Muscle layer of duodenum (tissue), 2 donors: Measurements from ENCODE around the gene EVC2.

Source experiments
- H3K27ac ChIP-seq: one replicate; pipeline ENCODE4 v1.7.0; 2013; ENCODE audit warnings: mild to moderate bottlenecking, low read length
- H3K27me3 ChIP-seq: one replicate; pipeline ENCODE4 v1.7.0; 2013; ENCODE audit warnings: low read depth, mild to moderate bottlenecking, control low read depth, low read length
- H3K36me3 ChIP-seq, 2 donors: one replicate each; pipeline ENCODE4 v1.7.0; 2013; ENCODE audit warnings: low read length in 2 of 2, control low read depth in 1 of 2, mild to moderate bottlenecking in 1 of 2; ENCODE audit not compliant: insufficient read depth in 2 of 2, control insufficient read depth in 1 of 2
- H3K4me1 ChIP-seq, 2 donors: one replicate each; pipeline ENCODE4 v1.7.0; 2013; ENCODE audit warnings: low read length in 2 of 2, mild to moderate bottlenecking in 2 of 2, control low read depth in 1 of 2, moderate library complexity in 1 of 2; ENCODE audit not compliant: insufficient read depth in 2 of 2, control insufficient read depth in 1 of 2
- H3K4me3 ChIP-seq, 2 donors: one replicate each; pipeline ENCODE4 v1.7.0; 2013; ENCODE audit warnings: low read length in 2 of 2, low read depth in 1 of 2, mild to moderate bottlenecking in 1 of 2
- H3K9me3 ChIP-seq, 2 donors: one replicate each; pipeline ENCODE4 v1.7.0; 2013; ENCODE audit warnings: low read length in 2 of 2, control low read depth in 1 of 2, mild to moderate bottlenecking in 1 of 2; ENCODE audit not compliant: control insufficient read depth in 1 of 2
- donor health status: healthy.

EVC2 gene

GRCh38 chr4:5527211-5527610, 181.1 kb downstream of the EVC2 start:
- Histone ChIP-seq H3K27me3 (no peaks in the 10 kb centered on the region), H3K4me1 (peaks cover 0 to 8% of the 10 kb centered on the region in 2 donors), H3K4me3 (no peak overlapping the region), H3K27ac (no peak overlapping the region), H3K9me3 (no peaks in the 10 kb centered on the region), H3K36me3 (peaks cover 0 to 5% of the 10 kb centered on the region in 2 donors)

GRCh38 chr4:5526080-5526846, 182.1 kb downstream of the EVC2 start:
- Histone ChIP-seq H3K4me1 (peaks cover 0 to 8% of the 10 kb centered on the region in 2 donors), H3K27ac (no peak overlapping the region), H3K36me3 (peaks cover 0 to 2% of the 10 kb centered on the region in 2 donors), H3K9me3 (no peaks in the 10 kb centered on the region), H3K27me3 (no peaks in the 10 kb centered on the region), H3K4me3 (no peak overlapping the region)

GRCh38 chr4:5524446-5525299, 183.7 kb downstream of the EVC2 start:
- Histone ChIP-seq H3K27ac (no peak overlapping the region), H3K27me3 (no peaks in the 10 kb centered on the region), H3K4me1 (peaks cover 0 to 8% of the 10 kb centered on the region in 2 donors), H3K4me3 (no peak overlapping the region), H3K36me3 (no peaks in the 10 kb centered on the region), H3K9me3 (no peaks in the 10 kb centered on the region)

- Histone ChIP-seq H3K27me3 (no peaks in the 10 kb centered on the region), H3K36me3 (no peaks in the 10 kb centered on the region), H3K4me1 (no peaks in the 10 kb centered on the region), H3K4me3 (no peak overlapping the region), H3K27ac (no peak overlapping the region), H3K9me3 (no peaks in the 10 kb centered on the region)
These were observed 191.0 kb downstream of the EVC2 start for GRCh38 chr4:5517372-5517771.

- H3K4me1 ChIP-seq: no peaks in the 10 kb centered on the region
These were observed 192.7 kb downstream of the EVC2 start for GRCh38 chr4:5515646-5516045.

More at GRCh38 chr4:5515646-5516045, 192.7 kb downstream of the EVC2 start:
- H3K27me3 ChIP-seq: no peaks in the 10 kb centered on the region
- H3K36me3 ChIP-seq: no peaks in the 10 kb centered on the region
- H3K4me3 ChIP-seq: no peak overlapping the region
- no peak overlapping the region for H3K27ac ChIP-seq
- H3K9me3 ChIP-seq: no peaks in the 10 kb centered on the region
